ENCODE measurements around the gene AGO1. TPM values are rescaled to one million over a fixed set of nuclear protein-coding genes. Genes with fewer than 3 reads are reported as not detected.
"Not testable (repeated sequence)": the region's sequence is repeated elsewhere in the genome, so short reads cannot be mapped to it uniquely, and the experiment has no call there.

Gene AGO1
- total RNA-seq, 1 donor from 2014 or later = 29.8 TPM

DNA sequence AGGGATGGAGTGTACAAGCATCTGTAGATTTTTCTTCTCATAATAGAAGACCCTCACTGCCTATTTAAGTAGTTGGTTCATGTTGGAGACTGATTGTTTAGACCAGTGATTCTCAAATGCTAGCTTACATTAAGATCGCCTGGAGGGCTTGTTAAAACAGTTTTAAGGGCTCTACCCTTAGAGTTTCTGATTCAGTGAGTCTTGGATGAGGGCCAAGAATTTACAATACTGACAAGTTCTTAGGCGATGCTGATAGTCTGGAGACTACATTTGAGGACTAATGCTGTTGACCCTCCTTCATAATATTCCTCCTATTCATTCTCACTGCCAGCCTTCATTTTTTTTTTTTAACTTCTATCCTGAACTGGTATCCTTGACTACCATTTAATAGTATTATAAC is 32.7 kb downstream of the AGO1 start:
- DNase-seq (ENCODE audit: low spot score) = no peak

DNA sequence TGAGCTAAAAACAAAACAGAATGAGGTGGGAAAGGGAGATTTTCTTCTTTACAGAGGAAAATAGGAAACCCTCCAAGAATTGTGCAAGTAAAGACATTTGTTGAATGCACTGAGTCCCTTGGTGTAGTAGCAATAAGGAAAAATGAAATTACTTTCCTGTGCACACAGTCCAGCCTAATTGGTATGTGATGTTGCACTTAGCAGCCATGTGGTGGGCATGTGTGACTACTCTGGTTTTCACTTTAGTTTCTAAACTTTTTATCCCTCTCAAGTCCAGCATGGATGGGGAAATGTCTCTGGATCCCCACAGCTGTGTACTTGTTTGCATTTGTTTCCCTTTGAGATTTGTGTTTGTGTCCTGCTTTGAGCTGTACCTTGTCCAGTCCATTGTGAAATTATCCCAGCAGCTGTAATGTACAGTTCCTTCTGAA is 40.8 kb downstream of the AGO1 start:
- no peak for DNase-seq (ENCODE audit: low spot score)

DNA sequence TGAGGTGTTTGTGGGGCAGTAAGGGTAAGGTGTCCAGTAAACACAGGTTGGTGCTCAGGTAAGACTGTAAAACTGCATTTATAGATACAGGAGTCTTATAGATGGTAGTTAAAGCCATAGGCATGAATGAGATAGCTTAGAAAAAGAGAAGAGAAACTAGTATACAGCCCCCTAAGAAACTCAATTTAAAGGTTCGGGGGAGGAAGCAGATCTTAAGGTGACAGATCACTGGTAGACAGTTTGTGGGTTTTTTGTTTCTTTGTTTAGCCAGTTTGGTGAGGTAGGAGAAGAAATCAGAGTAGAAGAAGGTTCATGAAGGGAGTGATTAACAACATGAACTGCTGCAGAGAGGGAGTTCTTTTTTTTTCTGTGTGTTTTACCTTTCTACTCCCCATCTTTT is 41.8 kb downstream of the AGO1 start:
- DNase-seq (ENCODE audit: low spot score) = no peak

DNA sequence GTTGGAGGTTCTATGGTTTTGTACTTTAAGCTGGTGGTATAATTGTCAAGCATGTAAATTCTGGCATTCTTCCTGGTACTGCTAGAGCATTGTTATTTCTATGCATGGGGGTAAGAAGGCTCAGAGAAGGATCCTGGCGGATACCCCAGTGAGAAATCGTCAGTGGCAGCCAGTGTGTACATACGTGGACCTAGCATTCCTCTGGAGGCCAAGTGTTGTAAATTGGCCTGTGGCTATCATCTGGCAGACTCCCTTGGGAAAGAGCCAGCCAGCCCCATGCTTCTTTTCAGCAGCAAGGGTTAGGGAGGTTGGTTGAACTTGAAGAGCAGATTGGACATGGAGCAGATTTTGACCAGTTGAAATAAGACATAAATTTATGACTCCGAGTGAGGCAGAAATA is 42.7 kb downstream of the AGO1 start:
- DNase-seq (ENCODE audit: low spot score) = no peak

DNA sequence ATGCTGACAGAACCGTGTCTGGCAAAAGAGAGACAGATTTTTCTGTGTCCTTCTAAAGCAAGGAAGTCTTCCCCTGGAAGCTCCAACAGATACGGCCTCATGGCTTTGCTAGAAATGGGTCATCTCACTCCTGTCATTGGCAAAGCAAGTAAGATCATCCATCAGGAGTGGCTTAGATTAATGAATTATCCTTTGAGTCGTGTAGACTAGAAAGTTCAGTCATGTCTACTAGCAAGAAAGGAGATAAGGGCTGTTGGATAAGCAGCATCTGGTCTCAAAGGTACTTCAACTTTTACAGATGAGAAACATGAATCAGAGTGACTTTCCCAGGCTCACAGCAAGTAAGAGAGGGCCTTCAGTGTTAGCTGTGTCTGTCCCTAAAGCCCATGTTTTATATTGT is 44.5 kb downstream of the AGO1 start:
- no peak for DNase-seq (ENCODE audit: low spot score)

DNA sequence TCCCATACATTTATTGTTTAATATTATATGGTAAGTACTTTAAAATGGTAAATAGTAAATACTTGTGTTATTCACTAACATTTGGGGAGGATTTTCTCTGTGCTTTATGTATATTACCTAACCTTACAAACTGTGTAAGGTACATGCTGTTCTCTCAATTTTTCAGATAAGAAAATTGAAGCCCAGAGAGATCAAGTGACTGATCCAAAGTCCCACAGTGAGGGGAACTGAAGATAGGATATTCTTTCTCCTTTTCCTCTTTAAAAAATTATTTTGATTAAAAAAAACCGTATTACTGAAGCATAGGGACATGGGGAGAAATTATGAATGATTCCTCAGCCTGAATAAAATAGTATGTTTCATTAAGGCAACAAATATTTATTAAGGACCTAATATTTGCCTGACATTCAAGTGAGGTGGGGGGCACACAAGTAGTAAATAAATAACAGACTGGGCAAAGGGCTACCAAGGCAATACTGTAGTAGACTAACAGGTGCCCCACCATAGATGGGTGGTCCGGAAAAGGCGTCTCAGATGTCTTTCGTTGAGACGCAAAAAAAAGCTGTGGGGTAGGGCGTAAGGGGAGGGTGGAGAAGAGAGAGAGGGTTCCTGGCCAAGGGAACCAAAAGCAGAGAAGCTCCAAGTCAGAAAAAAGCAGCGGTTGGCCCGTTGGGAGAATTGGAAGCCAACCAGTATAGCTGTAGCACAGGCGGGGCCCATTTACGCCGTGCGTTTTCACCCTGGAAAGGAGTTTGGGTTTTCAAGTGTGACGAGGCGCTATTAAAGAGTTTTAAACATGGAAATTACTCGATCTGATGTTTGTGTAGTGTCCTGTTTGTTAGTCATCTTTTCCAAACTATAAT is 47.0 kb downstream of the AGO1 start:
- DNase-seq (ENCODE audit: low spot score) = peak; percentile 24

DNA sequence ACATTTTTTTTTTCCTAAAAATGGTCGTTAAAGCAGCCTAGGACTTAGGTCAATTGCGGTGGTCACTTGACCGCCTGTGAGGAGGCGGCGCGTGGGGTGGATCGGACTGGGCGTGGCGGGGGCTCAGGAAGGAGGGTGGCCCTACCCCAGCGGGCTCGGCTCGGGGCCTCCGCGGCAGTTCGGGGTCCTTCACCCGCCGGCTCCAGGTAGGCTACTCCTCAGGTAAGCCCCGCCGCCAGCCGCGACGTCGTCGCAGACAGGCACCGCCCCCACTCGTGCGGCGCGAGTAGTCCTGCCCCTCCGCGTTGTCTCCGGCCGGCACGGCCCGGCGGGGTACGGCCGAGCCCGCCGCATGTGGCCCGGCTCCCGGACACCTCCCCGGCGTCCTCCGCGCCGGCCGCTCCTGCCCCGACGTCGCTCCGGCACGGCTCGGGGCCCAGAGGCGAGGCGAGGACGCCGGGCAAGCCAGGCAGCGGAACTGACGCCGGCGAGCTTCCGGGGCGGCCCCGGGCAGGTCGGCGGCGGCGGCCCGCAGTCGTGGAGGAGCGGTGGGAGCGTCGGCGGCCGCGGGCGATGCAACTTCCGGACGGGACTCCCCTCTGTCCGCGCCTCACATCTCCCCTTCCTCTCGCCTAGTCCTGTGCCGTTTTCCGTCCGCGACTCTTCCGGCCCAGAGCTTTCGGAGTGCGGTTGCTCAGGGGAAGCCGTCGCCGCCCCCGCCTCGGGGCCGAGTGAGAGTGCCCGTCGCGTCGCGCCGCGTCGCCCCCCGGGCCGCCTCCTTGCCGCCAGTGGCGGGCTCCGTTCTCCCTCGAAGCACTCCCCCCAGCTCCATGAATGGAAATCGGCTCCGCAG is 47.8 kb downstream of the AGO1 start, which contains the start of gene AGO3:
AGO3 (plus strand) TSS at position 513 of the 853 bp plus-strand sequence; CDS start at position 835, 322 bp downstream.
- peak; percentile 74 for DNase-seq (ENCODE audit: low spot score)

DNA sequence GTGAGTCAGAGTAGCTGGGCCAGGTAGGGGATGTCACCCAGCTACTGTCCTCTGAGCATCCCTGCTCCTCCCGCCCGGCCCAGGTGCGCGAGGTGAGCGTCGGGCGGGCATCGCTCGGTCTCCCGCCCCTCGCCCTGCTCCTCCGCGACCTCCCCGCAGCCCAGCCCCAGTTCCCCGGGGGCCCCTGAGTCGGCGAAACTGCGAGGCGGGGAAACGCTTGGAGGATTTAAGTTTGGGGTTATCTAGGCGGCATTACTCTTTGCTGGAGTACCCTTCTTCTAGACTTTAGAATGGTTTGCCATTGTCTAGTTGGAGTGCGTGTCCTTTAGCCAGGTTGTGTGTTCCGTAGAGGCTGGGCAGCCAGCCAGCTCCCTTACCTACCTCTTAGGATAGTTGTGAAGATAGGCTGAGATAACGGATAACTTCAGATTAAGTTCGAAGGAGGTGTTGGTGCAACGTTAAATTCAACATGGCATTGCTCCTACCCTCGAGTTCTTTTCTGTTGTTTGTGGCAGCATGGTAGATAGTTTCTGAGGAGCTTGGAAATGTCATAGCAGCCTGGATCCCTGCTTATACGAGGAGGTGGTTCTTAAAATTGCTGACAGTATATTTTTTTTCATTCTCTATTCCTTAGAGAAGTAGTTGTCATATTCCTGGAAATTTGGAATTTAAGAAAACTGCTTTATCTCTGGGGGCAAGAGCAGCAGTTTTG is 48.6 kb downstream of the AGO1 start:
- no peak for DNase-seq (ENCODE audit: low spot score)

DNA sequence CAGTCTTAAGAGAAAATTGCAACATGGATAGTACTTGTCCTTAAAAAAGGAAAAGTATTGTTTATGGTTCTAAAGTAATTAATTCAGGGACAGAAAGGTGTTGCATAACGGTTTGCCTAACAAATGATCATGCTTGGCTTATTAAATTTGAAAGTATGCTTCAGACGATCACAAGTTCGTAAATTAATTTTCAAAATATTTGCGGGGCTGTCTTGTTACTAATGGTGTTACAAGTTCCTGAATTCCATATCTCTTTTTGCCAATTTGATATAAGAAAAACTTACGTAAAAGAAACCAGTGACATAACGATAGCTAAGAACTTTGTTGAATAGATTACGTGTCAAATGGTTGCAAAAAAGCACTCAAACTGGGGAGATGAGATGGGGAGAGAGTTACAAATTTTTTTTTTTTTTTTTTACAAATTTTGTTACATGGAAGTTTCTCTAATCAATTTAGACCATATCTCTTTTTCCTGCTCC is 49.2 kb downstream of the AGO1 start:
- DNase-seq (ENCODE audit: low spot score) = no peak

DNA sequence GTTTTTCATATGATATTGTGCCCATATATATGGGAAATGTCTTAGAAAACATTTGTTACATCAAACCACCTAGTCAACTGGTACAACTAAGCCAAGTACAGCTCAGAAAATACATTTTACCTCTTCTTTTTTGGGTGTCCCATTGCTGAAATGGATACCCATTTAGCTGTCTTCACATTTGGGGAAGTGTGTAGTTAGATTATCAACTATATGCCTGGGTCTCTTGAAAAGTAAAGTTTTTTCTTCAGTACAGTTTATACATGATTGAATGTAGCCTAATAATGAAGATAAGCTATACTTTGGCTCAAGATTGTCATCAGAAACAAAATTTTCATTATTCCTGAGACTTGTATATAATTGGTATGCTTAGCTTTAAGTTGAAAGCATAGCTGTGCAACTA is 49.9 kb downstream of the AGO1 start:
- no peak for DNase-seq (ENCODE audit: low spot score)

DNA sequence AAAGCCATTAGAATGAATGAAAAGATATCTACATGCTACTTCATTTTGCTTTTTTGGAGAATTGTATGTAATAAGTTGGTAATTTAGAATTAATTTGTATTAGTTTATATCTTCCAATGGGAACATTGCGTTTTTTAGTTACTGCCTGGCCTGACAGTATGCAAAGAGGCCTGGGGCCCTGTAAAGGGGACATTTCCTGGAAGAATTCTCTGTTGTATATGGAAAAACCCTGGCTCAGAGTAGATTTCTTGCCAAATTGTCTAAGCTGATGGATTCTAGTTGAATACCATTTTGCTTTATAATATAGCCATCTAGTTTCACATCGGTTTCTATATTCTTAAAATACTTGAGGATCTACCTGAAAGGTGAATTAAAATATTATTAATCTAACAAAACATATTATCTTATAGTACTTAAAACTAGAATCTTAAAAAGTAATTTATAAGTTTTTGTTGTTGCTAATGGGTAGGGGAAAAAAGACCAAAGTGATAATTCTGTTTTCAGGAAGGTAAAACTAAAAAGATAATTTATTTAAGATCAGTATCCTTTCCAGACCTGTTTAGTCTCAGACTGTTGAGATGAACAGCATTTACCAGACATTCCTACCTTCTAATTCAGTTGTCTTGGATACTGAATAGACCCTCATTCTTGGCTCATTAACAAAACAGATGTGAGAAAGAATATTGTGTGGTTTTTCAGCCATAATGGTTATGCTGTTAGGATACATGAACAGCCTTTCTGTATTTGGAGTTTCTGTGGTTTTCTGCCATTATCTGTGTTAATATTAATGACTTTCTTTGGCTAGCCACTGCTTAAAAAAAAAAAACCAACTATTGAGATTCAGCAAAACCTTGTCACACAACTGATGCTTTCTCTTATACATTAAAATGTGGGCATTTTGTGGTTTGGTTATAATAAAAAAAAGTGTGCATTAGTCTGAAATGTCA is 52.7 kb downstream of the AGO1 start:
- no peak for DNase-seq (ENCODE audit: low spot score)

DNA sequence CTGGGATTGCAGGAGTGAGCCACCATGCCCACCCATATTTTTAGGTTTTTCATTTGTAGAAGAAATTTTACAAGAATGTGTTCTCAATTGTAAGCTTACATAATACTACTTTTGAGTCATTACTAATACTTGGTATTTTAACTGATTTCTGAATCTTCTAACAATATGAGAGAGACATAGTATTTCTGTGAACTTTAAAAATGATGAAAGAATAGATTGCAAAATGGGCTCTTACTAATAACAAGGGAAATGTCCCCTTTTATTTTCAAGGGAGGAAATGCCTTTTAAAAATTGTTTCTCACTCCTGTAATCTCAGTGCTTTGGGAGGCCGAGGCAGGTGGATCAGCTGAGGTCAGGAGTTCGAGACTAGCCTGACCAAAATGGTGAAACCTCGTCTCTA is 53.8 kb downstream of the AGO1 start:
- DNase-seq (ENCODE audit: low spot score) = no peak

DNA sequence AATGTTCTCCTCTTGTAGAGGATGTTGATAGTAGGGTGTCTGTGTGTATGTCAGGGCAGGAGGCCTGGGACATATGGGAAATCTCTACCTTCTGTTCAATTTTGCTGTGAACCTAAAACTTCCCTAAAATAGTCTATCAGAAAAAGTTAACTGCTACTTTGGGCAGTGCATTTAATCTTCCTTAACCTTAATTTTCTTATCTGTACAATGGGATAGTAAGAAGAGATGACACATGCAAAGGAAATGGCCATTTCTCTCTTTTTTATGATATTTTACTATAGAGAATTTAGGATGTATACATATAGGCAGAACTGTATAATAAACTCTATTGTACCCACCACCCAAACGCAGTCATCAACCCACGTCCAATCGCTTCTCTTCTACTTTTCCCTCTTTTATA is 56.5 kb downstream of the AGO1 start:
- no peak for DNase-seq (ENCODE audit: low spot score)

DNA sequence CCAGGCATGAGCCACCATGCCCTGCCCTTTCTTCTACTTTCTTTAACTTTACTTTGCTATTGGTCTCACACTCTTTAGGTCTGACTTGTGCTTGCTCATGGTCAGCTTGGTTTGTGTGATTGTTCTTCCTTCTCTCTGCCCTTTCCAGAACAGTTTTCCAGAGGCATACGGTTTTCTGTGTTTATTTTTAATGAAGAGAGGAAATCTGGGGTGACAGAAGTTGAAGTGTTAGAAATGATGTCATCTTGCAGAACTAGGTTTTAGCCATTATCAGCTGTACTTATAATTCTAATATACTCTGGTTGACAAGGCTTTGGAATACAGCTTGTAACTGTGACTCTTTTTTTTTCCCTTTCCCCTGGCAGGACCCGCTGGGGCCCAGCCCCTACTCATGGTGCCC is 62.3 kb downstream of the AGO1 start:
- DNase-seq (ENCODE audit: low spot score) = no peak

DNA sequence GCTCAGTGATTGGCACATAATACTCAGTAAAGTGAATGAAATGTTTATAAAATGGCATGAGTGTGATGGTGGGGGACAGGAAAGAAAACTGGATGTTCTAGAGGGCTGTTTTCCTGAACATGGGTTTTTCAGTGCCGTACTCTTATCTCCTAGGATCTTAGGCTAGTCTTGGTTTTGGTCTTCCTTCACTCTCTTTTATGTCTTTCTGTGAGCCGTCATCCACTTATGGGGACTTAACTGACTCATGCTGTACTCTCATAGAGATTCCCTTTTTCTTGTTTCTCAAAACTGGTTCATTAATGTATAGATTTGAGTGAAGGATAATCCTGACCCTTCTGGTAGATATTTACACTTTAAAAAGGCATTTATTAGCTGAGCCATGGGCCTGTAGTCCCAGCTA is 64.5 kb downstream of the AGO1 start:
- no peak for DNase-seq (ENCODE audit: low spot score)

DNA sequence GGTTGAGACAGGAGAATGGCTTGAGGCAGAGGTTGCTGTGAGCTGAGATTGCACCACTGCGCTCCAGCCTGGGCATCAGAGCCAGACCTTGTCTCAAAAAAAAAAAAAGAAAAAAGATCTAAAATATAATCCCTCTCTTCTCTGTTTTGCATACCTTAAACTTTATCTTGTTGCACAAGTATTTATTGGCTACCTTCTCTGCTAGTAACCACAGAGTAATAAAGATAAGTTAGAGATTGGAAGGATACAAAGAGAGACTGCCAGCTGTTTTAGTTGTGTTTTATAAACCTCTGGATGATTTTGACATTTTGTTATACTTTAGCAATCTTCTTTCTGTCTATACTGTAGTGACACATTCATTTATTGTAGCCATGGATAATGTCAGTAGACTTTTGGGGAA is 75.5 kb downstream of the AGO1 start:
- no peak for DNase-seq (ENCODE audit: low spot score)

DNA sequence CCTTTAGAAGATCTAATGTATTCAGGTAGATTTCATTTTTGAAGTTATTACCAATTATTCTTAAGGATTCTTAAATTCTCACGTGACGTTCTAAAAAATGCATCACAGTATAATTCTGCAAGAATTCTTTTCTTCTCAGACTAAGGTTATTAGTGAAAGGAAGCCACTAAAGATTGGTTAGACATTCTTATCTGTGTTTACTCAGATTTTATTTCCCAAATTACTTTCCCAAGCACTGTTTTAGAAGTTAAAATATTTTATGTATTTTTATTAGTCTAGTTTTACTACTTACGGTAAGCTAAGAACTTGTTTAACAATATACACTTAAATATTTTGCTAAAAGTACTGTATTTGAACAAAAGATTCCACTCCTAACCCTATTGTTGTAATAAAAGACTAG is 76.3 kb downstream of the AGO1 start:
- DNase-seq (ENCODE audit: low spot score) = no peak

DNA sequence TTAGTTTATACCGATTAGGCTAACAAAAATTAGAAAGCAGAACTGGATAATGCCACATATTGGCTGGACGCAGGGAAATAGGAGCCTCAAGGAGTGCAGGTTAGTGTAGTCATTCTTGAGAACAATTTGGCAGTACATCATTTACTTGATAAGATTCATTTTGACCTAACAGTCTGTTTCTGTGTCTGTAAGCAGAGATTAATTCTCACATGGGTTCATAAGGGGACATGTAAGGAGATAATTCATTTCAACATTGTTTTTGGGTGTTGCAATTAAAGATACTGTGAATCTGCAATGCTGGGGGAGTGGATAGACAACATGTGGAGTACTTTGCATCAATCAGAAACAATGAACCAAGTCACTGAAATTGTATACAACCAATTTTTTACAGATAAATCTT is 79.9 kb downstream of the AGO1 start:
- no peak for DNase-seq (ENCODE audit: low spot score)

DNA sequence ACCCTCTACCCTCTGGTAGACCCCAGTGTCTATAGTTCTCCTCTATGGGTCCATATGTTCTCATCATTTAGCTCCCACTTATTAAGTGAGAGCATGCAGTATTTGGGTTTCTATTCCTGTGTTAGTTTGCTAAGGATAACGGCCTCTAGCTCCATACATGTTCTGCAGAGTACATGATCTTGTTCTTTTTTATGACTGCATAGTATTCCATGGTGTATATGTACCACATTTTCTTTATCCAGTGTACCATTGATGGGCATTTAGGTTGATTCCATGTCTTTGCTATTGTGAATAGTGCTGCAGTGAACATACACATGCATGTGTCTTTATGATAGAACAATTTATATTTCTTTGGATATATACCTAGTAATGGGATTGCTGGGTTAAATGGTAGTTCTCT is 81.3 kb downstream of the AGO1 start:
- DNase-seq (ENCODE audit: low spot score) = not testable (repeated sequence)

DNA sequence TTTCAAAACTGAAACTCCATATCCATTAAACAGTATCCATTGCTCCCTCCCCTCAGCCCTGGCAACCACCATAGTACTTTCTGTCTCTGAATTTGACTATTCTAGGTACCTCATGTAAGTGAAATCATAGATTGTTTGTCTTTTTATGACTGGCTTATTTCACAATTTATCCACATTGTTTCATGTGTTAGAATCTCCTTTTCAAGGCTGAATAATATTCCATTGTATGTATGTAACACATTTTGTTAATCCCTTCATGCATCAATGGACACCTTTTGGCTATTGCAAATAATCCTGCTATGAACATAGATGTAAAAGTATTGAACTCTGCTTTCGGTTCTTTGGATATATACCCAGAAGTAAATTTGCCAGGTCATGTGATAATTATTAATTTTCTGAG is 85.4 kb downstream of the AGO1 start:
- no peak for DNase-seq (ENCODE audit: low spot score)

DNA sequence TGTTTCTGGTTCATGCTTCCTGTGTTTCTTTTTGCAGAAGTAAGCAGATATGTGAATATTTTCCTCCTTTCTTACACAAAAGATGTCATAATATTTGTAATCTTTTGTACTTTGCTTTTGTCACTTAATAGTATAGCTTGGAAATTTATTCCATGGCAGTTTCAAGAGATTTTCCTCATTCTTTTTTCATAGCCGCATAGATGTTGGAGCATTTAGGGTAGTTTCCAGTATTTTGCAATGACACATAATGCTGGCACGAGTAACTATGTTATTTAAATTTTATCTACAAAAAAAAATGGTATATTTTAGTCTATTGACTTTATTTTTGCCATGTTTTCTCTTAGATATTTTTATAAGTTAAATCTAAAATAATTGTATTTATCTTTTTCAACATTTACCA is 88.6 kb downstream of the AGO1 start:
- DNase-seq (ENCODE audit: low spot score) = no peak

Measured in mucosa of gallbladder (tissue), 1 donor.